Measurements from ENCODE around the gene ZNF397.

ZNF397 gene

GRCh38 chr18:35253655-35254287 lies 12.9 kb downstream of the ZNF397 start:
- Histone ChIP-seq H3K27me3 (ENCODE audit: control insufficient read depth, low read length) (no peaks in the 10 kb centered on the region), H3K4me1 (ENCODE audit: control insufficient read depth, low read length) (no peaks in the 10 kb centered on the region), H3K79me2 (ENCODE audit: control insufficient read depth, low read length) (no peaks in the 10 kb centered on the region), H3K4me2 (ENCODE audit: low read length) (no peak overlapping the region), H4K20me1 (ENCODE audit: control insufficient read depth, insufficient read depth, low read depth, low read length) (no peaks in the 10 kb centered on the region), H3K9me2 (replicated peaks; ENCODE audit: control insufficient read depth, low read length) (no peaks in the 10 kb centered on the region), H3K36me3 (ENCODE audit: control insufficient read depth, low read length) (peaks cover 50% of the 10 kb centered on the region), H3K27ac (ENCODE audit: low read depth, low read length) (no peak overlapping the region), H3K4me3 (ENCODE audit: low read length) (no peak overlapping the region), H3F3A (ENCODE audit: control insufficient read depth, insufficient read depth) (no peaks in the 10 kb centered on the region), H3K9me3 (ENCODE audit: control insufficient read depth, insufficient read depth, low read length) (peaks cover 14% of the 10 kb centered on the region)
- TF ChIP-seq CTCF (IDR thresholded peaks at IDR 0.05; ENCODE audit: low read depth, low read length, poor library complexity, severe bottlenecking) (no peak), EZH2phosphoT487 (IDR thresholded peaks at IDR 0.05; ENCODE audit: borderline replicate concordance, low read length) (no peak)

GRCh38 chr18:35256947-35257346 lies 16.1 kb downstream of the ZNF397 start:
- TF ChIP-seq CTCF (IDR thresholded peaks at IDR 0.05; ENCODE audit: low read depth, low read length, poor library complexity, severe bottlenecking): no peak
- no peak for TF ChIP-seq EZH2phosphoT487 (IDR thresholded peaks at IDR 0.05; ENCODE audit: borderline replicate concordance, low read length)
- H3K27me3 ChIP-seq (ENCODE audit: control insufficient read depth, low read length): no peaks in the 10 kb centered on the region
- H3K36me3 ChIP-seq (ENCODE audit: control insufficient read depth, low read length): peaks cover 28% of the 10 kb centered on the region
- no peaks in the 10 kb centered on the region for H4K20me1 ChIP-seq (ENCODE audit: control insufficient read depth, insufficient read depth, low read depth, low read length)
- H3K4me1 ChIP-seq (ENCODE audit: control insufficient read depth, low read length): no peaks in the 10 kb centered on the region
- no peak overlapping the region for H3K4me3 ChIP-seq (ENCODE audit: low read length)
- H3K9me3 ChIP-seq (ENCODE audit: control insufficient read depth, insufficient read depth, low read length): peaks cover 13% of the 10 kb centered on the region
- H3K9me2 ChIP-seq (replicated peaks; ENCODE audit: control insufficient read depth, low read length): no peaks in the 10 kb centered on the region
- no peaks in the 10 kb centered on the region for H3F3A ChIP-seq (ENCODE audit: control insufficient read depth, insufficient read depth)
- H3K79me2 ChIP-seq (ENCODE audit: control insufficient read depth, low read length): no peaks in the 10 kb centered on the region
- H3K27ac ChIP-seq (ENCODE audit: low read depth, low read length): no peak overlapping the region
- H3K4me2 ChIP-seq (ENCODE audit: low read length): no peak overlapping the region

- Histone ChIP-seq H3K27ac (ENCODE audit: low read depth, low read length) (no peak overlapping the region), H3K4me1 (ENCODE audit: control insufficient read depth, low read length) (peaks cover 12% of the 10 kb centered on the region), H3F3A (ENCODE audit: control insufficient read depth, insufficient read depth) (no peaks in the 10 kb centered on the region), H3K36me3 (ENCODE audit: control insufficient read depth, low read length) (peaks cover 11% of the 10 kb centered on the region), H4K20me1 (ENCODE audit: control insufficient read depth, insufficient read depth, low read depth, low read length) (no peaks in the 10 kb centered on the region), H3K4me2 (ENCODE audit: low read length) (no peak overlapping the region), H3K4me3 (ENCODE audit: low read length) (no peak overlapping the region), H3K9me3 (ENCODE audit: control insufficient read depth, insufficient read depth, low read length) (peaks cover 14% of the 10 kb centered on the region), H3K9me2 (replicated peaks; ENCODE audit: control insufficient read depth, low read length) (no peaks in the 10 kb centered on the region), H3K27me3 (ENCODE audit: control insufficient read depth, low read length) (no peaks in the 10 kb centered on the region), H3K79me2 (ENCODE audit: control insufficient read depth, low read length) (no peaks in the 10 kb centered on the region)
- TF ChIP-seq EZH2phosphoT487 (IDR thresholded peaks at IDR 0.05; ENCODE audit: borderline replicate concordance, low read length) (no peak), CTCF (IDR thresholded peaks at IDR 0.05; ENCODE audit: low read depth, low read length, poor library complexity, severe bottlenecking) (no peak)
Measured at GRCh38 chr18:35264409-35264808, 23.6 kb downstream of the ZNF397 start.

All from DOHH2 (cell line).